ENCODE data around the gene CFAP299. TPM values are rescaled to one million over a fixed set of nuclear protein-coding genes. Genes with fewer than 3 reads are reported as not detected.

Gene CFAP299
- total and polyA plus RNA-seq, 2 donors from 2014 or later, result 1.1 TPM; not detected in 1

DNA sequence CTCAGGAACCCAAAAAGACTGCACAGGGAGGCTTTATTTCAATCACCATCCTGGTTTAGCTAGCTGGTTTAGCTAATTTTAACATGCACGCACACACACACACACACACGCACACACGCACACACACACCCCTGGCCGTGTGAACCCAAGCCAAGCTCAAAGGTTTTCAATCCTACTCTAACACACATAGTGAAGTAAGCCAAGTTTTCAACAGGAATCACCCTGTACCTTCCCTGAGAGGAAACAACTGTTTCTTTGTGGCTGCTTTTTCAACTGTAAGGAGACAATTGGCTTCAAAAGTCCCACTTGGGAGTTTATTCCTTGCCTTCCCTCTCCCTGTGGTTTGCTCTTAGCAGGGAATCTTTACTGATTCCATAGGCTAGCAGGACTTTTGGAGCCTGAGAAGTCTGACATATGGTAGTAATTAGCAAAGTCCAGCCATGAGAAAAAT lies 596.1 kb downstream of the CFAP299 start:
- no peaks in the 10 kb centered on the region for H3K4me1 ChIP-seq (ENCODE audit: control insufficient read depth in 2 of 3, insufficient read depth in 2 of 3, low read depth in 1 of 3, low read length in 3 of 3)

DNA sequence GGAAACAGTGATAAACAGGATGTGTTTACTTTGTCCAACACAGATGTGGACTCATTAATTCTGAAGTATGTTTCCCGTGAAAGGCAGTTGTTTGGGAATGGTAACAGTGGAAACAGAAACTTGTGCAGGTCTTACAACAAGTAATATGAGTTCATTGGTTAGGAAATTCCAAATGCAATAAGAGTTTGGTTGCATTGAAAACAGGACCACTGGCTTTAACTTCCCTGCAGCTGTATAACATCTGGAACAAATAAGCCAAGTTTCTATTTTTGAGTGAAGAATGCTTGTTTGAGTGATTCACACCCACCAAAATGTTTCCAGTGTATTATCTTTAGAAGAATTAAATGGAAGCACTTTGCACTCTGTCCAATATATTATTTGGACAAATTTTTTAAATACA lies 612.6 kb downstream of the CFAP299 start:
- H3K36me3 ChIP-seq (ENCODE audit: control insufficient read depth in 2 of 3, insufficient read depth in 3 of 3, low read length in 3 of 3), result no peaks in the 10 kb centered on the region
- no peak overlapping the region for H3K9ac ChIP-seq (ENCODE audit: low read length in 3 of 3)
- no peak overlapping the region for H3K27ac ChIP-seq (ENCODE audit: low read depth in 2 of 2, low read length in 2 of 2)
- no peak overlapping the region for H3K4me3 ChIP-seq (ENCODE audit: low read length in 3 of 3)
- H3K9me3 ChIP-seq (ENCODE audit: control insufficient read depth in 2 of 3, insufficient read depth in 1 of 3, low read length in 3 of 3), result no peaks in the 10 kb centered on the region
- TF ChIP-seq, protein P1, sequence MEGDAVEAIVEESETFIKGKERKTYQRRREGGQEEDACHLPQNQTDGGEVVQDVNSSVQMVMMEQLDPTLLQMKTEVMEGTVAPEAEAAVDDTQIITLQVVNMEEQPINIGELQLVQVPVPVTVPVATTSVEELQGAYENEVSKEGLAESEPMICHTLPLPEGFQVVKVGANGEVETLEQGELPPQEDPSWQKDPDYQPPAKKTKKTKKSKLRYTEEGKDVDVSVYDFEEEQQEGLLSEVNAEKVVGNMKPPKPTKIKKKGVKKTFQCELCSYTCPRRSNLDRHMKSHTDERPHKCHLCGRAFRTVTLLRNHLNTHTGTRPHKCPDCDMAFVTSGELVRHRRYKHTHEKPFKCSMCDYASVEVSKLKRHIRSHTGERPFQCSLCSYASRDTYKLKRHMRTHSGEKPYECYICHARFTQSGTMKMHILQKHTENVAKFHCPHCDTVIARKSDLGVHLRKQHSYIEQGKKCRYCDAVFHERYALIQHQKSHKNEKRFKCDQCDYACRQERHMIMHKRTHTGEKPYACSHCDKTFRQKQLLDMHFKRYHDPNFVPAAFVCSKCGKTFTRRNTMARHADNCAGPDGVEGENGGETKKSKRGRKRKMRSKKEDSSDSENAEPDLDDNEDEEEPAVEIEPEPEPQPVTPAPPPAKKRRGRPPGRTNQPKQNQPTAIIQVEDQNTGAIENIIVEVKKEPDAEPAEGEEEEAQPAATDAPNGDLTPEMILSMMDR (IDR thresholded peaks at IDR 0.05; ENCODE audit: borderline replicate concordance, extremely low read depth, insufficient read depth), result no peak
- intact Hi-C loops (cut with DNase I), result no loop called here
- DNase-seq (peak in 1 of 5 donors; percentile 19), FAIRE-seq (no peak)
- H3K27me3 ChIP-seq (ENCODE audit: control insufficient read depth, insufficient read depth, low read length), result no peaks in the 10 kb centered on the region
- H3K4me1 ChIP-seq (ENCODE audit: control insufficient read depth in 2 of 3, insufficient read depth in 2 of 3, low read depth in 1 of 3, low read length in 3 of 3), result peaks cover 0 to 2% (median 0%) of the 10 kb centered on the region in 3 donors

More for the DNA sequence above, 596.1 kb downstream of the CFAP299 start:
- no peaks in the 10 kb centered on the region for H3K27me3 ChIP-seq (ENCODE audit: control insufficient read depth, insufficient read depth, low read length)
- intact Hi-C loops (cut with DNase I), result no loop called here
- TF ChIP-seq, protein P1 (IDR thresholded peaks at IDR 0.05; ENCODE audit: borderline replicate concordance, extremely low read depth, insufficient read depth), result no peak
- H3K36me3 ChIP-seq (ENCODE audit: control insufficient read depth in 2 of 3, insufficient read depth in 3 of 3, low read length in 3 of 3), result no peaks in the 10 kb centered on the region
- DNase-seq (peak in 1 of 5 donors; percentile 6), FAIRE-seq (no peak)
- no peak overlapping the region for H3K4me3 ChIP-seq (ENCODE audit: low read length in 3 of 3)
- no peak overlapping the region for H3K27ac ChIP-seq (ENCODE audit: low read depth in 2 of 2, low read length in 2 of 2)
- H3K9ac ChIP-seq (ENCODE audit: low read length in 3 of 3), result no peak overlapping the region
- H3K9me3 ChIP-seq (ENCODE audit: control insufficient read depth in 2 of 3, insufficient read depth in 1 of 3, low read length in 3 of 3), result no peaks in the 10 kb centered on the region

DNA sequence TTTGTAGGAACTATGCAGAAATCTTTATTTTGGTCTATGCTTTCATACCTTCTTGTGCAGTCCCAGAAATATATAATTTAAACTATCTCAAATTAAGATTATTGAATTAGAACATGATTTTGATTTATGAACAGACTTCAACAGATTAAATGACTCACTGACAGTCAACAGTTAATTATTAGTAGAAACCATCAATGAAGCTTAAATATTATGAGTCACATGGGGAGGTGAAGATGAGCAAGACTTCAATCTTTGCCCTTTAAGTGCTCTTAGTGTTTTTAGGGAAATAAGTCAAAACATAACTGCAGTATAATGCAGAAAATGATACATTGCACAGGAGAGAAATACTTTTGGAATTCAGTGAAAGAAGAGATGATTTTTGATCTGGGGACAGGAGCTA lies 613.5 kb downstream of the CFAP299 start:
- Histone ChIP-seq H3K27ac (ENCODE audit: low read depth in 2 of 2, low read length in 2 of 2) (no peak overlapping the region), H3K27me3 (ENCODE audit: control insufficient read depth, insufficient read depth, low read length) (no peaks in the 10 kb centered on the region), H3K4me1 (ENCODE audit: control insufficient read depth in 2 of 3, insufficient read depth in 2 of 3, low read depth in 1 of 3, low read length in 3 of 3) (peaks cover 0 to 2% (median 0%) of the 10 kb centered on the region in 3 donors), H3K9me3 (ENCODE audit: control insufficient read depth in 2 of 3, insufficient read depth in 1 of 3, low read length in 3 of 3) (no peaks in the 10 kb centered on the region), H3K9ac (ENCODE audit: low read length in 3 of 3) (no peak overlapping the region), H3K36me3 (ENCODE audit: control insufficient read depth in 2 of 3, insufficient read depth in 3 of 3, low read length in 3 of 3) (no peaks in the 10 kb centered on the region), H3K4me3 (ENCODE audit: low read length in 3 of 3) (no peak overlapping the region)
- TF ChIP-seq, protein P1 (IDR thresholded peaks at IDR 0.05; ENCODE audit: borderline replicate concordance, extremely low read depth, insufficient read depth), result no peak
- FAIRE-seq (no peak), DNase-seq (no peak)
- intact Hi-C loops (cut with DNase I), result no loop called here

DNA sequence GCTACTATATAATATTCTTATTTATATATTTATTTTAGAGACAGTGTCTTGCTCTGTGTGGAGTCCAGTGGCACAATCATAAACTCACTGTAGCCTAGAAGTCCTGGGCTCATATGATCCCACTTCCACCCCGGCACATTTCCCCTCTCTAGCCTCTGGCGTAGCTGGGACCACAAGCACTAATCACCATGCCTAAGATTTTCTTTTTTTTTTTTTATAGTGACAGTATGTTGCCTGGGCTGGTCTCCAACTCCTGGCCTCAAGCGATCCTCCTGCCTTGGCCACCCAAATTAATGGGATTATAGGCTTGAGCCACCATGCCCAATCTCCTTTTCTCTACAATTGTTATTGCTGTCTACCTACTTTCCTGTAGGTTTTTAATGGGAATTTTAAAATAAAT lies 620.9 kb downstream of the CFAP299 start:
- H3K4me3 ChIP-seq (ENCODE audit: low read length in 3 of 3), result no peak overlapping the region
- intact Hi-C loops (cut with DNase I), result no loop called here
- H3K4me1 ChIP-seq (ENCODE audit: control insufficient read depth in 2 of 3, insufficient read depth in 2 of 3, low read depth in 1 of 3, low read length in 3 of 3), result no peaks in the 10 kb centered on the region
- FAIRE-seq (no peak), DNase-seq (no peak)
- H3K27me3 ChIP-seq (ENCODE audit: control insufficient read depth, insufficient read depth, low read length), result no peaks in the 10 kb centered on the region
- TF ChIP-seq, protein P1 (IDR thresholded peaks at IDR 0.05; ENCODE audit: borderline replicate concordance, extremely low read depth, insufficient read depth), result no peak
- H3K36me3 ChIP-seq (ENCODE audit: control insufficient read depth in 2 of 3, insufficient read depth in 3 of 3, low read length in 3 of 3), result no peaks in the 10 kb centered on the region
- H3K9ac ChIP-seq (ENCODE audit: low read length in 3 of 3), result no peak overlapping the region
- H3K9me3 ChIP-seq (ENCODE audit: control insufficient read depth in 2 of 3, insufficient read depth in 1 of 3, low read length in 3 of 3), result no peaks in the 10 kb centered on the region
- H3K27ac ChIP-seq (ENCODE audit: low read depth in 2 of 2, low read length in 2 of 2), result no peak overlapping the region

All from kidney (tissue), 14 donors.